GM21390 (cell line): ENCODE results near the gene NEMP1.

Source experiments
- ATAC-seq: cut with Tn5 transposase; IDR thresholded peaks from one replicate; pipeline ENCODE4 v1.9.1; 2021; ENCODE audit not compliant: unreplicated experiment

NEMP1 gene

DNA sequence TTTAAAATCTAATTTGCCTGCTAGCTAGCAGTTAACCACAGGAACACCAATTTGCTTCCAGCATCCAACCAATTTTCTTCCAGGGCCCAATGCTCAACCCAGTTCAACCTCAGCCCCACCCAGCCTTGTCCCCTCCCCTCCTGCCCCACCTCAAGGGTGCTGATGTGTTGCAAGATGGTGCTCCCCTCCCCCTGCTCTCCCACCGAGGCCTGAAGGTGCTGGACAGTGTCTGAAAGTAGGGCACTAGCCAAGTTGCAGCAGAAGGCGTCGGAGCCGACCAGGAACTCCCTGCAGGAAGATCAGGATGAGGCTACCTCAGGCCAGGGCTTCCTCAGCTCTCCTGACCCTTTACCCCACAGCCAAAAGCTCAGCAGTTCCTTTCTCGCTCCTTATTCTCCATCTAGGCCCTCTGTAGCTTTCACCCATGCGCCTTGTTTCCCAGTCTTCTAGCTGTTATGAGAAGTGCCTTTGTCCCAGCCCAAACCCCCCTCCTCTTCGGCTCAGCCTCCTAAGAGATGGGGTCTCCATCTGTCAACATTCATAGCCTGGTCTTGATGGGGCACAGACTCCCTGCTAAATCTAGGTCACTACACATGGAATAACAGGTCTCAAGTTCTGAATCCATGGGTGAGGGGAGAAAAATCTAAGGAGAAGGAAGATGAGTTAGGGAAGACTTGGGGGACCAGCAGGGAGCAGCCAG lies 29.0 kb upstream of the NEMP1 start:
- no peak for ATAC-seq

GRCh38 chr12:57106021-57106708 lies 27.6 kb upstream of the NEMP1 start:
- ATAC-seq = no peak

- no peak for ATAC-seq
Measured at GRCh38 chr12:57105011-57105753, 26.6 kb upstream of the NEMP1 start.

DNA sequence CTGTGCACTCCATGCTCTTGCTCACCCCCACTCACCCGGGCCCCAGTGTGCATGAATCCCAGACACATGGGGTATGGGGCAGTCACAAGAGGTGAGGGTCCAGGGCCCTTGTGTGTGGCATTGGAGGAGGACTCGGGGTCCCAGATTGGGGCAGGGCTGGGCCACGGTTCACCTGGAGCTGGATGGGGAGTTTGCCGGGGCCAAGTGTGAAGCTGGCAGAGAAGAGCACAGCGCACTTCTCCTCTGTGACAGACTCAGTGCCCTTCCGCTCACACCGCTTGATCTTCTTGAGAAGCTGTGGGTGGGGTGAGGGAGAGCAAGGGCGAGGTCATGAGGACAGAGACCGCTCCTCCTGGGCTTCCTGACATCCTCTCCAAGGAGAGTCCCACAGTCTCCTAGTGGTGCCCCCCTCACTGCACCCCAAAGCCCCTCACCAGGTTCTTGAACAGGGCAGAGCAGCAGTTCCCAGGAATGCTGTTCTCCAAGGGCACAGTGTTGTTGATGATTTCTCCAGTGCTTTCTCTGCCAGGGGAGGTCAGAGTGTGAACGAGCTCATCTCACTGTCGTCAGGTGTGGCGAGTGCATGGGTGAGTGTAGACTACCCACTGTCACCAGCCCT lies 25.8 kb upstream of the NEMP1 start:
- no peak for ATAC-seq

DNA sequence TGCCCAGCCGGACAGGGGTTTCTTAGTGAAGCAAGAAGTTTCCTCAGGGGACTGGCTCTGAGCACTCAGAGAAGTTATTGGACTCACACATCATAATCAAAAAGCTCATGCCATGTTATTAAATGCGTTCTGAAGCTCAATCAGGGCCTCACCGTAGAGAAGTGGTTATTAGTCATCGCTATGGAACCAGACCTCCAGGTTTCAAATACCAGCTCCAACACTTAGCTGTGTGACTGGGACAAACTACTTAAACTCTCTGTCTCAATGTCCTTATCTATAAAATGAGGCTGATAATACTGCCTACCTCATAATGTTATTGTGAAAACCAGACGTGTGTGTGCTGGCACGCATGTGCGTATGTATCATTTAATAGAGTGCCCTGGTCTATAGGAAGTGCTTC lies 25.3 kb upstream of the NEMP1 start:
- ATAC-seq = no peak

- ATAC-seq = no peak
Measured at GRCh38 chr12:57101892-57102695, 23.5 kb upstream of the NEMP1 start.

DNA sequence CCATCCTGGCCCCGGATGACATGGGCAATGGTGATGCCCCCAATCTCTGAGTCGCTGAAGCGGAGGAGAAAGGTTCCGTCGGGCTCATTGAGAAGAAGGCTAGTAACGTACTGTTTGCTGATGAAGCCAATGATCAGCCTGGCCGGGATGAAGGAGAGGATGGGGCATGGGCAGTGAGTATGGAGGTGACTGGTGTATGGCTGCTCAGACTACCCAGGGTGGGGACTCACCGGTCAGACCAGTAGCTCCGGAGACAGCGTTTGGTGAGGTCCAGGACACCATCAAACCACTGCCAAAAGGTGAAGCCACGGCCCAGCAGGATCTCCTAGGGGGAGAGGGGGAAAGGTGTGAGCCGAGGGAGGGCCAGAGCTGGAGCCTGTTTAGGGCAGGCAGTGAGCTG lies 21.2 kb upstream of the NEMP1 start:
- ATAC-seq = no peak

- ATAC-seq = no peak
Measured at GRCh38 chr12:57099047-57099714, 20.6 kb upstream of the NEMP1 start.

GRCh38 chr12:57098546-57098945 lies 20.0 kb upstream of the NEMP1 start:
- ATAC-seq = no peak

DNA sequence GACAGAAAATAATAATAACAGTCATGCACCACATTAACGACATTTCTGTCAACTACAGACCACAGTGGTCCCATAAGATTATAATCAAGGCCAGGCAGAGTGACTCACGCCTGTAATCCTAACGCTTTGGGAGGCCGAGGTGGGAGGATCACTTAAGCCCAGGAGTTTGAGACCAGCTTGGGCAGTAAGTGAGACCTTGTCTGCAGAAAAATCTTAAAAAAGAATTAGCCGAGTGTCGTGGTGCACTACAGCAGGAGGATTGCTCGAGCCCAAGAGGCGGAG lies 18.9 kb upstream of the NEMP1 start:
- no peak for ATAC-seq

GRCh38 chr12:57096748-57097553 lies 18.4 kb upstream of the NEMP1 start:
- no peak for ATAC-seq

DNA sequence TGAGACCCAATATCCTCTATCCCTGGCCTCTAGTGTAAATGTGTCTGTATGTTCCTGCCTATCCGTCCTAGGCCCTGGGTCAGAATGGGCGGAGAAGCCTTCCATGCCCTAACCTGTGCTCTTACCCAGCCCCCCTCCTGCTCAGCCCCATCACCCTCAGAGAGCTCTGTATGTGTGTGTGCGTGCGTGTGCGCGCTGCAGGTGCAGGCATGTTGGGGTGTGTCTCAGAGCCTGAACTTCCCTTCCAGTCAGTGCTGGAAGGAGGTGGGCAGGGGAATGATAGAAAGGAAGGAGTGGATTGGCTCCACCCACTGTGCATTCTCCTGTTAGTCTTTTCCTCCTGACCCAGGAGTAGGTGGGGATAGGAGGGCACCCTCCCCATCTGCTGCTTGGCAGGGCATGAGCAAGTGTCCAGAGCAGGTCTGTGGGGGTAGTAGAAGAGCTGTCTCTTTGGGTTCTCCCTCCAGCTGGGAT lies 17.5 kb upstream of the NEMP1 start:
- no peak for ATAC-seq

DNA sequence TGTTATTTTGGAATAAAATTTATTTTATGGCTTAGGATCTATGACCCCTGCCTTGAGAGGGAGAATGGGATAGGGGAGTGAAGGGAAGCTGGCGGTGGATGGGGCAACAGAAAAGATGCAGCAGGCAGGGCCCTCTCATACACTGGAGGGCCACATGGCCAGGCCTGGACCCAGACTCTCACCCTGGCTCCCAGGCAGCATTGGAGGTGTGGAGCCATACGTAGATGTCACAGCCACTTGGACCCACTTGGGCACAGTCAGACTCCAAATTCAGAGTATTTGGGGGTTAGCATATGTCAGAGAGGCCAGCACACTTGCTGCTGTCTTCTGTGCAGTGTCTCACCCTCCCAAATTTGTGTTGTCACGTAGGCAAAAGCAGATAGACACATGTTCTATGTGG lies 16.8 kb upstream of the NEMP1 start:
- no peak for ATAC-seq

- ATAC-seq = no peak
Measured at GRCh38 chr12:57094208-57095160, 15.9 kb upstream of the NEMP1 start.

DNA sequence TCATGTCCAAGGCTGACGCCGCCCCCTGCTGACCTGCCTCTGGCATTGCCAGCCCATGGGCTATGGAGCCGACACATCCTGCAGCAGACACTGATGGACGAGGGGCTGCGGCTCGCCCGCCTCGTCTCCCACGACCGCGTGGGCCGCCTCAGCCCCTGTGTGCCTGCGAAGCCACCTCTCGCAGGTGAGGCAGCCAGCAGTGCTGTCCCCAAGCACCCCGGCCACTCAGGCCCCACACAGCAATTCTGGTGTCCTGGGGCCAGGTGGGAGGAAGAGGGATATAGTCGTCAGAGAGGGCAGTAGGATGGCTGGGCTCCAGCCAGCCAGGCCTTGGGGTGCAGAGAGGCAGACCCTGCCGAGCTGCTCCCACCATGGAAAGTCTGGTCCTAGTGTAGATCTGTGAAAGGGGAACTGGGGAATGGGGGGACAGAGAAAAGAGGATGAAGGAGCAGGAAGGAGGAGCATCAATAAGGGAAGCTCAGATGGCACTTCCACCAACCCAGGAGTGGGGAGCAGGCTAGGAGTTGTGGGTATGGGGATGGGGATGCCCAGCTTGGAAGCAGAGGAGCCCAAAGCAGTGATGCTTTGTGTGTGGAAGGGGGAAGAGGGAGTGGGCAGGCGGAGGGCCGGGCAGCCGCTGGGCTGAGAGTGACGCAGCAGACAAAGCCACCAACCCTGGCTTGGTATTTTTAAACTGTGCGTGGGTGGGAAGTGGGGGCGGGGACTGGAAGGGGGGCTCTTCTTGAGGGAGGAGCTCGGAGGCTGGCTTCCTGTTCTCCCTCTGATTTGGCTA lies 15.0 kb upstream of the NEMP1 start:
- ATAC-seq = no peak

DNA sequence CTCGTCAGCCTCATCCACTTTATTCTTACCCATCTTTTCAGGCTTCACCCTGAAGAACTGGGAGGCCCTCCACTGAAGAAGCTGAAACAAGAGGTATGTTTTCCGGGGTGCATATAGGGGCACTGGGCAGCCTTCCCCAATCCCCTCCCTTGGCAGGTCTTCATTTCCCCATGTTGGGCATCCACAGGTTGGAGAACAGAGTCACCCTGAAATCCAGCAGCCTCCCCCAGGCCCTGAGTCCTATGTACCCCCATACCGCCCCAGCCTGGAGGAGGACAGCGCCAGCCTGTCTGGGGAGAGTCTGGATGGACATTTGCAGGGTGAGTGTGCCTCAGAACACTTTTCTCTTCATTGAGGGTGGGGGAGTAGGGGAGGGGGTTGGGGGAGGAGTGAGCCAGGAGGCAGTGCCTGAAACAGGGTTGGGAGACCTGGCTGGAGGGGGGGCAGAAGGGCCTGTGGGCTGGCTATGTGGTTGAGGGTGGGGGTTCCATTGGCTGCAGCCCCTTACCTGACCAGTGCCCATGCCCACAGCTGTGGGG lies 14.4 kb upstream of the NEMP1 start:
- ATAC-seq = no peak

DNA sequence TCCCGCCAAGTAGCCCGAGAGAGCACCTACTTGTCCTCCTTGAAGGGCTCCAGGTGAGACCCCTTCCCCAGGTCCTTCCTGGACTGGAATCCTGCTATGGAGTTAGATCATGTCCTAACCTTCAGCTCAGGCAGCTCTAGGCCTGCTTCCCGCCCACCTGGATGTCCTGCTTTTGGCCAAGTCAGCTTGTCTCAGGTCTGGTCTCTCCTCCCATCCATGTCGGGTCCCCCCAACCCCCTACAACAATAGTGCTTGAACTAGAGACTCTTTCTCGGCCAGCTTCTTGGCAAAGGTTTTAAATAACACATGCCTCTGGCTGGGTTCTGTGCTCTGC lies 13.9 kb upstream of the NEMP1 start:
- ATAC-seq = no peak
